ENCODE measurements around the gene CTNNB1.

DNA sequence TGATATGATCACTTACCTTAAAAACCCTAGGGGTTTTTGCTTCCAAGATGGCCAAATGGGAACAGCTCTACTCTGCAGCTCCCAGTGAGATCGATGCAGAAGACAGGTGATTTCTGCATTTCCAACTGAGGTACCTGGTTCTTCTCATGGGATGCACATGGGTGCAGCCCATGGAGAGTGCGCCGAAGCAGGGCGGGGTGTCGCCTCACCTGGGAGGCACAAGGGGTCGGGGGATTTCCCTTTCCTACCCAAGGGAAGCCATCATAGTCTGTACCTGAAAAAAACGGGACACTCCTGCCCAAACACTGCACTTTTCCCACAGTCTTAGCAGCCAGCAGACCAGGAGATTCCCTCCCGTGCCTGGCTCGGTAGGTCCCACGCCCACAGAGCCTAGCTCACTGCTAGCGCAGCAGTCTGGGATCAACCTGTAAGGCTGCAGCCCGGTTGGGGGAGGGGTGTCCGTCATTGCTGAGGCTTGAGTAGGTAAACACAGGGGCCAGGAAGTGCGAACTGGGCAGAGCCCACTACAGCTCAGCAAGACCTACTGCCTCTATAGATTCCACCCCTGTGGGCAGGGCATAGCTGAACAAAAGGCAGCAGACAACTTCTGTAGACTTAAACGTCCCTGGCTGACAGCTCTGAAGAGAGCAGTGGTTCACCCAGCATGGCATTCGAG lies 78.6 kb downstream of the CTNNB1 start:
- TF ChIP-seq, protein P1, sequence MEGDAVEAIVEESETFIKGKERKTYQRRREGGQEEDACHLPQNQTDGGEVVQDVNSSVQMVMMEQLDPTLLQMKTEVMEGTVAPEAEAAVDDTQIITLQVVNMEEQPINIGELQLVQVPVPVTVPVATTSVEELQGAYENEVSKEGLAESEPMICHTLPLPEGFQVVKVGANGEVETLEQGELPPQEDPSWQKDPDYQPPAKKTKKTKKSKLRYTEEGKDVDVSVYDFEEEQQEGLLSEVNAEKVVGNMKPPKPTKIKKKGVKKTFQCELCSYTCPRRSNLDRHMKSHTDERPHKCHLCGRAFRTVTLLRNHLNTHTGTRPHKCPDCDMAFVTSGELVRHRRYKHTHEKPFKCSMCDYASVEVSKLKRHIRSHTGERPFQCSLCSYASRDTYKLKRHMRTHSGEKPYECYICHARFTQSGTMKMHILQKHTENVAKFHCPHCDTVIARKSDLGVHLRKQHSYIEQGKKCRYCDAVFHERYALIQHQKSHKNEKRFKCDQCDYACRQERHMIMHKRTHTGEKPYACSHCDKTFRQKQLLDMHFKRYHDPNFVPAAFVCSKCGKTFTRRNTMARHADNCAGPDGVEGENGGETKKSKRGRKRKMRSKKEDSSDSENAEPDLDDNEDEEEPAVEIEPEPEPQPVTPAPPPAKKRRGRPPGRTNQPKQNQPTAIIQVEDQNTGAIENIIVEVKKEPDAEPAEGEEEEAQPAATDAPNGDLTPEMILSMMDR (conservative IDR thresholded peaks at IDR 0.05; ENCODE audit: low read length): no peak
- no peak for TF ChIP-seq EZH2phosphoT487 (IDR thresholded peaks at IDR 0.05; ENCODE audit: borderline replicate concordance, low read depth, low read length)

Data from OCI-LY7 (cell line).